Measurements from ENCODE around the gene DSTN.

The DSTN gene

DNA sequence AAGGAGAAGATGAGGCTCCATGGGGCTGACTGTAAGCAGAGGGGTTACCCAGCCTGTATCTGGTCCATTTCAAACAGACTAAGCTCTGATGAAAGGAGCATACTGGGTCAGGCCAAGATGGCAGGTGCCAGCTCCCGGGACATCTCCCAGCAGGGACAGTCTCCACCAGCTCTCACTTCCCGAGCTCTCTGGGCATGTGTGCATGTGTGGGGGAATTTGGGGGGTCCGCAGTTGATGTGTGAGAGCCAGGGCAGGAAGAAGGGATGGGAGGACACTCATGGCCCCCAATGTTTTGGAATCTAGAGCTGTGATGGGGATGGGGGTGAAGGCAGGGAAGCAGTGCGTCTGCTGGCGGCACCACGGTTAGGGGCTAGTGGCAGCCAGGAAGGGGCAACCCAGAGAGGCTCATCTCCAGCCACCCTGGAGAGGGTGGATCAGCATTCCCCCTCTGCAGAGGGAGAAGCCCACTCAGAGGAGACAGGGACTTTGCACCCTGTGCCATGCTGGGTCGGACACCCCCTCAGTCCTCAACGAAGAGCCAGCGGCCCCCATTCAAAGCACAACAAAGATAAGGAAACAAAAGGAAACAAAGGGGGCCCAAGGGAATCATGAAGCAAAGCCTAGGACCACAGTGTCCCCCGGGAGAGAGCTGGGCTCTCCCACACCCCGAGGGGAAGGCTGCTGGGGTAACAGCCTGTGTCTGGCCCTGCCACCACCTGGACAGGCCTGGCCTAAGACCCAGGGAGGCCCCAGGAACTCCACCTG lies 52.4 kb downstream of the DSTN start:
- H3K79me2 ChIP-seq (ENCODE audit: insufficient read depth, low read length) = no peaks in the 10 kb centered on the region
- H3K4me3 ChIP-seq (ENCODE audit: low read depth, low read length, poor library complexity, severe bottlenecking) = no peak overlapping the region
- H3K9me3 ChIP-seq (ENCODE audit: low read length) = no peaks in the 10 kb centered on the region
- no peaks in the 10 kb centered on the region for H3K9me2 ChIP-seq (ENCODE audit: low read depth, low read length)
- H3K27me3 ChIP-seq (ENCODE audit: insufficient read depth, low read length) = no peaks in the 10 kb centered on the region
- no peak for TF ChIP-seq EZH2 (IDR thresholded peaks at IDR 0.05; ENCODE audit: borderline replicate concordance, low read length)
- TF ChIP-seq, protein P1, sequence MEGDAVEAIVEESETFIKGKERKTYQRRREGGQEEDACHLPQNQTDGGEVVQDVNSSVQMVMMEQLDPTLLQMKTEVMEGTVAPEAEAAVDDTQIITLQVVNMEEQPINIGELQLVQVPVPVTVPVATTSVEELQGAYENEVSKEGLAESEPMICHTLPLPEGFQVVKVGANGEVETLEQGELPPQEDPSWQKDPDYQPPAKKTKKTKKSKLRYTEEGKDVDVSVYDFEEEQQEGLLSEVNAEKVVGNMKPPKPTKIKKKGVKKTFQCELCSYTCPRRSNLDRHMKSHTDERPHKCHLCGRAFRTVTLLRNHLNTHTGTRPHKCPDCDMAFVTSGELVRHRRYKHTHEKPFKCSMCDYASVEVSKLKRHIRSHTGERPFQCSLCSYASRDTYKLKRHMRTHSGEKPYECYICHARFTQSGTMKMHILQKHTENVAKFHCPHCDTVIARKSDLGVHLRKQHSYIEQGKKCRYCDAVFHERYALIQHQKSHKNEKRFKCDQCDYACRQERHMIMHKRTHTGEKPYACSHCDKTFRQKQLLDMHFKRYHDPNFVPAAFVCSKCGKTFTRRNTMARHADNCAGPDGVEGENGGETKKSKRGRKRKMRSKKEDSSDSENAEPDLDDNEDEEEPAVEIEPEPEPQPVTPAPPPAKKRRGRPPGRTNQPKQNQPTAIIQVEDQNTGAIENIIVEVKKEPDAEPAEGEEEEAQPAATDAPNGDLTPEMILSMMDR (IDR thresholded peaks at IDR 0.05; ENCODE audit: low read length) = no peak
- no peak overlapping the region for H2AFZ ChIP-seq (ENCODE audit: low read length)
- H3K36me3 ChIP-seq (ENCODE audit: insufficient read depth, low read length) = peaks cover 50% of the 10 kb centered on the region; the same call in 1 of the 2 replicates
- no peak overlapping the region for H3K9ac ChIP-seq (ENCODE audit: low read length)
- no peak overlapping the region for H3K4me2 ChIP-seq (ENCODE audit: low read length)
- H3K4me1 ChIP-seq (ENCODE audit: insufficient read depth, low read length, severe bottlenecking) = no peaks in the 10 kb centered on the region
- no peak overlapping the region for H3K27ac ChIP-seq (ENCODE audit: low read depth, low read length, poor library complexity, severe bottlenecking)
- H4K20me1 ChIP-seq (ENCODE audit: insufficient read depth, low read length) = no peaks in the 10 kb centered on the region
- no peaks in the 10 kb centered on the region for H3F3A ChIP-seq (ENCODE audit: insufficient read depth, low read length)

DNA sequence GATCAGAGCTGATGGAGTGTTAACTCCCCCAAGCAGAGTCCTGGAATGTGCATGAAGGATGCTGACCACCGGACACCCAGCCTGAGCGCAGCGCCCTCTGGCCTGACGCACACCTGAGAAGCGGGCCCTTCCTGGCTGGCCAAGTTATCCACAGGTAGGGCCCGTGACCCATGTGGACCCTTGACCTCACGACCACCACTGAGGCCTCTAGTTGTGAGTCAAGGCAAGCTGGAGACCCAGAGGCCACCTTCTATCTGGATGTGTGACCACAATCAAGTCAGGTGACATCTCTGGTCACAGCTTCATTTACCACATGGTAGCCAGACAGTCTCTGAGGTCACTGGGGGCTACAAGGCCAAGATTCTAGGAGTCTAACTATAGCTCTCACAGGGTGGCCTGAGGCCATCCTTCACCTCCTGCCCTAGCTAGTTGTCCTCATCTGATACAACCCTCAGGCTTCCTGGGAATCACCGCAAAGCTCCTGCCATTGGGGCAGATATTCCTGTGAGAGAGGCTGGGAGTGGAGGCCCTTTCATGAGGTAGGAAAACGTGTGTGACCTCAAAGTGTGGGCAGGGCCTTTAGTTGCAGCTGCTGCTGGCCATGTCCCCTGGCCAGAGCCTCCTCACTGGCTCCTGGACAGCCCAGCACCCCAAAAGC lies 53.1 kb downstream of the DSTN start:
- Histone ChIP-seq H3K27me3 (ENCODE audit: insufficient read depth, low read length) (no peaks in the 10 kb centered on the region), H3K4me2 (ENCODE audit: low read length) (no peak overlapping the region), H3K4me1 (ENCODE audit: insufficient read depth, low read length, severe bottlenecking) (no peaks in the 10 kb centered on the region), H3K9ac (ENCODE audit: low read length) (no peak overlapping the region), H3K9me2 (ENCODE audit: low read depth, low read length) (no peaks in the 10 kb centered on the region), H3K4me3 (ENCODE audit: low read depth, low read length, poor library complexity, severe bottlenecking) (no peak overlapping the region), H3F3A (ENCODE audit: insufficient read depth, low read length) (no peaks in the 10 kb centered on the region), H3K27ac (ENCODE audit: low read depth, low read length, poor library complexity, severe bottlenecking) (no peak overlapping the region), H3K36me3 (ENCODE audit: insufficient read depth, low read length) (peaks cover 47% of the 10 kb centered on the region; the same call in 1 of the 2 replicates), H2AFZ (ENCODE audit: low read length) (no peak overlapping the region), H3K79me2 (ENCODE audit: insufficient read depth, low read length) (no peaks in the 10 kb centered on the region), H3K9me3 (ENCODE audit: low read length) (no peaks in the 10 kb centered on the region), H4K20me1 (ENCODE audit: insufficient read depth, low read length) (no peaks in the 10 kb centered on the region)
- TF ChIP-seq, protein P1 (IDR thresholded peaks at IDR 0.05; ENCODE audit: low read length) = no peak
- no peak for TF ChIP-seq EZH2 (IDR thresholded peaks at IDR 0.05; ENCODE audit: borderline replicate concordance, low read length)

DNA sequence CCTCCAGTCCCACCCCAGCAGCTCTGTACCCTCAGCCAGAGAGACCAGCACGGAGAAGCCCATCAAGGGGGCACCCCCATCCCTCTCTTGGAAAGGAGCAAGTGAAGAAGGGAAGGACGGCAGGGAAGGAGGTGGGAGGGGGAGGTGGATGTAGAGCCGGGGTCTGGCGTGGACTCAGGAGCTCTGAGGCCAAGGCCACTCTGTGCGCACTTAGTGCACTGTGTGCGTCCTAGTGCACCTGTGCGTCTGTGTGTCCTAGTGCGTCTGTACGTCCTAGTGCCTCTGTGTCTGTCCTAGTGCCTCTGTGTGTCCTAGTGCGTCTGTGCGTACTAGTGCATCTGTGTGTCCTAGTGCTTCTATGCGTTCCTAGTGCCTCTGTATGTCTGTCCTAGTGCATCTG lies 54.2 kb downstream of the DSTN start:
- H3K36me3 ChIP-seq (ENCODE audit: insufficient read depth, low read length) = peaks cover 40% of the 10 kb centered on the region; the same call in 1 of the 2 replicates
- H3K79me2 ChIP-seq (ENCODE audit: insufficient read depth, low read length) = no peaks in the 10 kb centered on the region

More for the DNA sequence above, 54.2 kb downstream of the DSTN start:
- Histone ChIP-seq H3K9ac (ENCODE audit: low read length) (no peak overlapping the region), H3K4me2 (ENCODE audit: low read length) (no peak overlapping the region), H3K27me3 (ENCODE audit: insufficient read depth, low read length) (no peaks in the 10 kb centered on the region), H2AFZ (ENCODE audit: low read length) (no peak overlapping the region), H3K27ac (ENCODE audit: low read depth, low read length, poor library complexity, severe bottlenecking) (no peak overlapping the region), H3K9me3 (ENCODE audit: low read length) (no peaks in the 10 kb centered on the region), H3F3A (ENCODE audit: insufficient read depth, low read length) (no peaks in the 10 kb centered on the region), H3K9me2 (ENCODE audit: low read depth, low read length) (no peaks in the 10 kb centered on the region), H3K4me1 (ENCODE audit: insufficient read depth, low read length, severe bottlenecking) (no peaks in the 10 kb centered on the region), H4K20me1 (ENCODE audit: insufficient read depth, low read length) (no peaks in the 10 kb centered on the region), H3K4me3 (ENCODE audit: low read depth, low read length, poor library complexity, severe bottlenecking) (no peak overlapping the region)
- no peak for TF ChIP-seq EZH2 (IDR thresholded peaks at IDR 0.05; ENCODE audit: borderline replicate concordance, low read length)
- TF ChIP-seq, protein P1 (IDR thresholded peaks at IDR 0.05; ENCODE audit: low read length) = no peak
